ENCODE measurements around the gene UGT3A1.

GRCh38 chr5:36007366-36007765, 16.2 kb upstream of the UGT3A1 start:
- no peak for TF ChIP-seq CTCF (conservative IDR thresholded peaks at IDR 0.05; ENCODE audit: low read depth, low read length)
- TF ChIP-seq EZH2 (IDR thresholded peaks at IDR 0.05; ENCODE audit: borderline replicate concordance, low read depth, low read length, poor library complexity, severe bottlenecking) = no peak

Data from A673 (cell line).